Measurements from ENCODE around the gene CAPZA1. TPM values are rescaled to one million over a fixed set of nuclear protein-coding genes. Genes with fewer than 3 reads are reported as not detected.

CAPZA1 gene
- polyA plus RNA-seq, 1 experiment = 65.1 TPM

DNA sequence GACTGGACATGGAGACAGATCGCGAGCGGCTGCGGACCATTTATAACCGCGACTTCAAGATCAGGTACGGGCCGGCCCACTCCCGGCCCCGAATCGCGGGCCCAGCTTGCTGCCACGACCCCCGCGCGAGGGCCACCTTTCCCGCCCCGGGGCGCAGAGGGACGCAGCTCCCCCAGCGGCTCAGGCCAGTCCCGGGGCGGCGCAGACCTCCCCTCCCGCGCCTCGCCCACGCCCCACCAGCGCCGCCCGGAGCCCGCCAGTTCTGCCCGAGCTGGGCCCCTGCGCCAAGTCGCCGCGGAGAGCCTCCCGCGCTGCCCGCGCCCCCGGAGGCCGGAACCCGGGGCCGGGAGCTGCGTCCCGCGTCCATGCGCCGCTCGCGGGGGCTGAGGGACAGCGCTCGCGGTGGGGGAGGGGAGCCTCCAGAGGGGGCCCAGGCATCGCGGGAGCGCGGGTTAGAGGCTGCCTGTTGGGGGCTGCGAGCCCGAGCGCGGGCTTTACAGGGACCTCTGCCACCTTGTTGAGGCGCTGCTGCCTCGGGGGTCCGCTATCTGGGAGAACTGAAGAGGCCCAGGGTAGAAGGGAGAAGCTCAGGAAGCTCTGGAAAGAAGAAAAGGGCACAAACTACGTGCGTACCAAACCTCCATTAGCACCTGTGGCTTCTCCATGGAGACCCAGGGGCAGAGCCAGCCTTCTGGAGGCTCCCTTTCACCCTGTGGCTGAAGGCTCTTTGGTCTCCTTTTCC, 55.5 kb downstream of the CAPZA1 start:
- H3K4me3 ChIP-seq (ENCODE audit: low read depth, low read length) = peak overlapping the region; percentile 54
- no peak for DNase-seq (ENCODE audit: low read depth)
- CTCF ChIA-PET = interaction anchor here (0.6 to 4.9 kb wide), 17 partner anchors 11 to 285 kb away, joined by 3 to 46 read pairs (median 5); partner anchors contain the start of gene PPM1J
- no peaks in the 10 kb centered on the region for H3K27me3 ChIP-seq (ENCODE audit: control insufficient read depth, insufficient read depth, low read length)
- POLR2A ChIA-PET = interaction anchor here (0.6 kb wide), 1 partner anchor 28 kb away, joined by 4 read pairs; no protein-coding TSS in a partner anchor
- TF ChIP-seq CTCF (IDR thresholded peaks at IDR 0.05; ENCODE audit: insufficient read depth, low read depth, low read length) = no peak
- H3K36me3 ChIP-seq (ENCODE audit: control insufficient read depth, insufficient read depth, low read length) = peaks cover 4% of the 10 kb centered on the region

GRCh38 chr1:112675728-112676381, 56.2 kb downstream of the CAPZA1 start:
- Histone ChIP-seq H3K4me3 (ENCODE audit: low read depth, low read length) (peak overlapping the region; percentile 54), H3K36me3 (ENCODE audit: control insufficient read depth, insufficient read depth, low read length) (peaks cover 4% of the 10 kb centered on the region), H3K27me3 (ENCODE audit: control insufficient read depth, insufficient read depth, low read length) (no peaks in the 10 kb centered on the region)
- no peak for TF ChIP-seq CTCF (IDR thresholded peaks at IDR 0.05; ENCODE audit: insufficient read depth, low read depth, low read length)
- POLR2A ChIA-PET = no interaction called here
- no peak for DNase-seq (ENCODE audit: low read depth)
- CTCF ChIA-PET = interaction anchor here (0.9 to 4.9 kb wide), 9 partner anchors 10 to 285 kb away, joined by 3 to 46 read pairs (median 5); no protein-coding TSS in a partner anchor

GRCh38 chr1:112676543-112676942, 56.9 kb downstream of the CAPZA1 start:
- DNase-seq (ENCODE audit: low read depth) = no peak
- Histone ChIP-seq H3K4me3 (ENCODE audit: low read depth, low read length) (no peak overlapping the region), H3K36me3 (ENCODE audit: control insufficient read depth, insufficient read depth, low read length) (peaks cover 2% of the 10 kb centered on the region; the same call in 1 of the 2 replicates), H3K27me3 (ENCODE audit: control insufficient read depth, insufficient read depth, low read length) (no peaks in the 10 kb centered on the region)
- CTCF ChIA-PET = no interaction called here
- POLR2A ChIA-PET = no interaction called here
- TF ChIP-seq CTCF (IDR thresholded peaks at IDR 0.05; ENCODE audit: insufficient read depth, low read depth, low read length) = no peak

GRCh38 chr1:112677501-112677900, 57.9 kb downstream of the CAPZA1 start:
- POLR2A ChIA-PET = no interaction called here

More at GRCh38 chr1:112677501-112677900, 57.9 kb downstream of the CAPZA1 start:
- no peaks in the 10 kb centered on the region for H3K36me3 ChIP-seq (ENCODE audit: control insufficient read depth, insufficient read depth, low read length)
- H3K27me3 ChIP-seq (ENCODE audit: control insufficient read depth, insufficient read depth, low read length) = no peaks in the 10 kb centered on the region
- H3K4me3 ChIP-seq (ENCODE audit: low read depth, low read length) = no peak overlapping the region
- no peak for DNase-seq (ENCODE audit: low read depth)
- no peak for TF ChIP-seq CTCF (IDR thresholded peaks at IDR 0.05; ENCODE audit: insufficient read depth, low read depth, low read length)
- CTCF ChIA-PET = no interaction called here

Data from BJ (cell line).